ENCODE data around the gene LIN37. TPM values are rescaled to one million over a fixed set of nuclear protein-coding genes. Genes with fewer than 3 reads are reported as not detected.

The LIN37 gene
- total and polyA plus RNA-seq, 2 of the 13 experiments (the other 11 are each of a cell fraction or from before 2014, with no cell fraction given), result 6.3 to 8.7 TPM

DNA sequence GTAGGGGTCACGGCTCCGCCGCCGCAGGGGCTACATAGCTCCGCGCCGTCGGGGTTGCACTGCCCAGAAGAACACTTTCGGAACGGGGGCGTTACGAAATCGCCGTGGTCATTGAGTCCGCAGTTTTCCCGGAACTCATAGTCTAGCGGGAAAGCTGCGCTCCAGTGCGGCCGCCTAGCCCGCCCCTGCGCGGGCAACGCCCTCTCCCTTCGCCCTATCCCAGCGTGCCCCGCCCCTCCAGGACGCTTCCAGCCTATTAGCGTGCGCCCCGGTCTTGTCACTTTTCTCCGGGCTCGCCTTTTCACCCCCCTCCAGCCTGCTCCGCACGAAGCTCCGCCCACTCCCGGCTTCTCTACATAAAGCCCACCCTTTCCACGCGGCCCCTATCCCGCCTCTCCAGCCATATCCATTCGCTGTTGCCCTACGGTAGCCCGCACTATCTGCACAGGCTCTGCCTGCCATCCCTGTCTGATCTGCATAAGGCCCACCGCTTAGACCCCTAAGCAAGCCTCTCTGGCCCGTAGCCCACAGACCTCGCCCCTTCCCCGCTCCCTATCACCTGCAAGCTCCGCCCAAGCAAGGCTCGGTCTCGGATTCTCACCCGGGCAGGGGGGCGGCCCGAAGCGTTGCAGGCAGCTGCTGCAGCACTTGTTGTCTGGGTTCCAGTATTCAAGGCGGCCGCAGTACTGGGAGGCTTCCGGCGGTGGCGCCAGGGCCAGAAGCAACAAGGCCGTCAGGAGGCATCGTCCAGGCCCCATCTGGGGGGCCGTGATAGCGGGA lies 7.8 kb upstream of the LIN37 start (continued):
- 0 out of 2 replicates have a peak, but pooled peaks have one; percentile 58 for TF ChIP-seq ZNF713 (CRISPR knock-in tag; IDR thresholded peaks at IDR 0.05)
- peak; percentile 28; the same call in 1 of the 2 replicates for TF ChIP-seq THAP9 (CRISPR knock-in tag; IDR thresholded peaks at IDR 0.05; ENCODE audit: borderline replicate concordance)
- TF ChIP-seq, protein P1, sequence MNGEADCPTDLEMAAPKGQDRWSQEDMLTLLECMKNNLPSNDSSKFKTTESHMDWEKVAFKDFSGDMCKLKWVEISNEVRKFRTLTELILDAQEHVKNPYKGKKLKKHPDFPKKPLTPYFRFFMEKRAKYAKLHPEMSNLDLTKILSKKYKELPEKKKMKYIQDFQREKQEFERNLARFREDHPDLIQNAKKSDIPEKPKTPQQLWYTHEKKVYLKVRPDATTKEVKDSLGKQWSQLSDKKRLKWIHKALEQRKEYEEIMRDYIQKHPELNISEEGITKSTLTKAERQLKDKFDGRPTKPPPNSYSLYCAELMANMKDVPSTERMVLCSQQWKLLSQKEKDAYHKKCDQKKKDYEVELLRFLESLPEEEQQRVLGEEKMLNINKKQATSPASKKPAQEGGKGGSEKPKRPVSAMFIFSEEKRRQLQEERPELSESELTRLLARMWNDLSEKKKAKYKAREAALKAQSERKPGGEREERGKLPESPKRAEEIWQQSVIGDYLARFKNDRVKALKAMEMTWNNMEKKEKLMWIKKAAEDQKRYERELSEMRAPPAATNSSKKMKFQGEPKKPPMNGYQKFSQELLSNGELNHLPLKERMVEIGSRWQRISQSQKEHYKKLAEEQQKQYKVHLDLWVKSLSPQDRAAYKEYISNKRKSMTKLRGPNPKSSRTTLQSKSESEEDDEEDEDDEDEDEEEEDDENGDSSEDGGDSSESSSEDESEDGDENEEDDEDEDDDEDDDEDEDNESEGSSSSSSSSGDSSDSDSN (CRISPR knock-in tag; IDR thresholded peaks at IDR 0.05), result peak; percentile 79
- TF ChIP-seq ATRX (CRISPR knock-in tag; IDR thresholded peaks at IDR 0.05; ENCODE audit: borderline replicate concordance), result no peak
- no peak; the same call in 1 of the 2 replicates for TF ChIP-seq BCL6 (CRISPR knock-in tag; IDR thresholded peaks at IDR 0.05)
- TF ChIP-seq, protein P2, sequence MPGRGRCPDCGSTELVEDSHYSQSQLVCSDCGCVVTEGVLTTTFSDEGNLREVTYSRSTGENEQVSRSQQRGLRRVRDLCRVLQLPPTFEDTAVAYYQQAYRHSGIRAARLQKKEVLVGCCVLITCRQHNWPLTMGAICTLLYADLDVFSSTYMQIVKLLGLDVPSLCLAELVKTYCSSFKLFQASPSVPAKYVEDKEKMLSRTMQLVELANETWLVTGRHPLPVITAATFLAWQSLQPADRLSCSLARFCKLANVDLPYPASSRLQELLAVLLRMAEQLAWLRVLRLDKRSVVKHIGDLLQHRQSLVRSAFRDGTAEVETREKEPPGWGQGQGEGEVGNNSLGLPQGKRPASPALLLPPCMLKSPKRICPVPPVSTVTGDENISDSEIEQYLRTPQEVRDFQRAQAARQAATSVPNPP (CRISPR knock-in tag; IDR thresholded peaks at IDR 0.05), result no peak; the same call in 1 of the 2 replicates
- peak; percentile 36; the same call in 1 of the 2 replicates for TF ChIP-seq ZSCAN31 (CRISPR knock-in tag; IDR thresholded peaks at IDR 0.05; ENCODE audit: low read depth)
- TF ChIP-seq FOSL1 (CRISPR knock-in tag; IDR thresholded peaks at IDR 0.05; ENCODE audit: borderline replicate concordance), result no peak
- peak; percentile 31; the same call in 1 of the 2 replicates for TF ChIP-seq NCOR1 (IDR thresholded peaks at IDR 0.05; ENCODE audit: borderline replicate concordance, low read length)
- 0 out of 2 replicates have a peak, but pooled peaks have one; percentile 67 for TF ChIP-seq SATB2 (CRISPR knock-in tag; IDR thresholded peaks at IDR 0.05)
- no peak for TF ChIP-seq TCF7 (IDR thresholded peaks at IDR 0.05; ENCODE audit: low read depth)
- TF ChIP-seq MED1 (CRISPR knock-in tag; IDR thresholded peaks at IDR 0.05), result peak; percentile 41
- TF ChIP-seq ZFP36L1 (CRISPR knock-in tag; IDR thresholded peaks at IDR 0.05), result no peak
- peak; percentile 32 for TF ChIP-seq STAG1 (CRISPR knock-in tag; IDR thresholded peaks at IDR 0.05)
- no peak for TF ChIP-seq JDP2 (CRISPR knock-in tag; IDR thresholded peaks at IDR 0.05; ENCODE audit: borderline replicate concordance)
- TF ChIP-seq SP1 (IDR thresholded peaks at IDR 0.05), result no peak
- TF ChIP-seq SP1 (CRISPR knock-in tag; IDR thresholded peaks at IDR 0.05), result peak; percentile 80
- peak; percentile 10; the same call in 1 of the 2 replicates for TF ChIP-seq ZNF589 (CRISPR knock-in tag; conservative IDR thresholded peaks at IDR 0.05)
- TF ChIP-seq ZNF101 (CRISPR knock-in tag; IDR thresholded peaks at IDR 0.05; ENCODE audit: borderline replicate concordance, low read depth), result no peak
- TF ChIP-seq SSRP1 (CRISPR knock-in tag; IDR thresholded peaks at IDR 0.05), result no peak
- TF ChIP-seq ZNF383 (CRISPR knock-in tag; IDR thresholded peaks at IDR 0.05; ENCODE audit: borderline replicate concordance), result no peak
